Osteocyte (in vitro differentiated cells): ENCODE data around the gene ZNF215. TPM values are rescaled to one million over a fixed set of nuclear protein-coding genes. Genes with fewer than 3 reads are reported as not detected.

ENCODE experiments used
- DNase-seq: peaks from one replicate; pipeline ENCODE4 v3.0.0; 2021; ENCODE audit warnings: mixed read lengths; ENCODE audit not compliant: unreplicated experiment; ENCODE audit errors: extremely low spot score
- H3K27ac Mint-ChIP-seq: one replicate; pipeline ENCODE4 v1.8.0; 2021; ENCODE audit warnings: mild to moderate bottlenecking, mixed read lengths; ENCODE audit not compliant: unreplicated experiment
- H3K27me3 Mint-ChIP-seq: one replicate; pipeline ENCODE4 v1.8.0; 2021; ENCODE audit warnings: mixed read lengths; ENCODE audit not compliant: unreplicated experiment
- H3K36me3 Mint-ChIP-seq: one replicate; pipeline ENCODE4 v1.8.0; 2021; ENCODE audit warnings: mixed read lengths; ENCODE audit not compliant: unreplicated experiment
- H3K4me1 Mint-ChIP-seq: one replicate; pipeline ENCODE4 v1.8.0; 2021; ENCODE audit warnings: mixed read lengths; ENCODE audit not compliant: unreplicated experiment
- H3K4me3 Mint-ChIP-seq: one replicate; pipeline ENCODE4 v1.8.0; 2021; ENCODE audit warnings: mild to moderate bottlenecking, moderate library complexity, mixed read lengths; ENCODE audit not compliant: unreplicated experiment
- H3K9me3 Mint-ChIP-seq: one replicate; pipeline ENCODE4 v1.8.0; 2021; ENCODE audit warnings: mixed read lengths; ENCODE audit not compliant: unreplicated experiment
- total RNA-seq: library from RNA; stranded (reverse); gene quantifications from 2 replicates; pipeline ENCODE4 v1.2.1, GENCODE V29; 2021
- TF ChIP-seq, protein P1 (sequence below): fragments of 200-600 bp; sonication (generic); IDR thresholded peaks from 2 replicates; pipeline ENCODE4 v1.5.0; 2021; ENCODE audit warnings: antibody characterized with exemption, mild to moderate bottlenecking, moderate library complexity

The ZNF215 gene
- total RNA-seq, 1 donor from 2014 or later: 2.7 TPM

DNA sequence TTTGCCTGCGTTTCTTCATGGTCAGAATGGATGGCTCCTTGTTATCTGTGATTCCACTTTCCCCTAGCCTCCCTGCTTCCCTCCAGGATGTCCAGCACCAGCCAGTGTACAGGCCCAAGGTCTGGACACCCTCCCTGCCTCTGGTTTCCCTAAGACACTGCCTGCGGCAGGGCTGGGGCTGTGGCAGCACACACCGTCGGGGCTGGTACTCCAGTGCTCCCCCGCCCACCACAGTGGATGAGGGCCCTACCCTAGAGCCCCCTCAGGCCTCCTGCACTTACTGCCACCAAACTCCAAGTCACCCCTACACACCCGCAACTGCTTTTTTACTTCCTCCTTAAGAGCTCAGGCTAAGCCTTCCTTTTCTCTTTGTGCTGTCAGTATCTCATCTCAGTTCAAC lies 65.0 kb downstream of the ZNF215 start:
- no peak for DNase-seq
- no peaks in the 10 kb centered on the region for H3K36me3 Mint-ChIP-seq
- H3K27ac Mint-ChIP-seq: no peak overlapping the region
- peaks cover 5% of the 10 kb centered on the region for H3K27me3 Mint-ChIP-seq
- H3K4me3 Mint-ChIP-seq: no peak overlapping the region
- TF ChIP-seq, protein P1, sequence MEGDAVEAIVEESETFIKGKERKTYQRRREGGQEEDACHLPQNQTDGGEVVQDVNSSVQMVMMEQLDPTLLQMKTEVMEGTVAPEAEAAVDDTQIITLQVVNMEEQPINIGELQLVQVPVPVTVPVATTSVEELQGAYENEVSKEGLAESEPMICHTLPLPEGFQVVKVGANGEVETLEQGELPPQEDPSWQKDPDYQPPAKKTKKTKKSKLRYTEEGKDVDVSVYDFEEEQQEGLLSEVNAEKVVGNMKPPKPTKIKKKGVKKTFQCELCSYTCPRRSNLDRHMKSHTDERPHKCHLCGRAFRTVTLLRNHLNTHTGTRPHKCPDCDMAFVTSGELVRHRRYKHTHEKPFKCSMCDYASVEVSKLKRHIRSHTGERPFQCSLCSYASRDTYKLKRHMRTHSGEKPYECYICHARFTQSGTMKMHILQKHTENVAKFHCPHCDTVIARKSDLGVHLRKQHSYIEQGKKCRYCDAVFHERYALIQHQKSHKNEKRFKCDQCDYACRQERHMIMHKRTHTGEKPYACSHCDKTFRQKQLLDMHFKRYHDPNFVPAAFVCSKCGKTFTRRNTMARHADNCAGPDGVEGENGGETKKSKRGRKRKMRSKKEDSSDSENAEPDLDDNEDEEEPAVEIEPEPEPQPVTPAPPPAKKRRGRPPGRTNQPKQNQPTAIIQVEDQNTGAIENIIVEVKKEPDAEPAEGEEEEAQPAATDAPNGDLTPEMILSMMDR: no peak
- H3K9me3 Mint-ChIP-seq: peaks cover 3% of the 10 kb centered on the region
- peaks cover 18% of the 10 kb centered on the region for H3K4me1 Mint-ChIP-seq

- no peak for DNase-seq
- H3K9me3 Mint-ChIP-seq: no peaks in the 10 kb centered on the region
- no peak overlapping the region for H3K4me3 Mint-ChIP-seq
- no peak overlapping the region for H3K27ac Mint-ChIP-seq
- TF ChIP-seq, protein P1: no peak
- no peaks in the 10 kb centered on the region for H3K36me3 Mint-ChIP-seq
- peaks cover 18% of the 10 kb centered on the region for H3K4me1 Mint-ChIP-seq
- peaks cover 2% of the 10 kb centered on the region for H3K27me3 Mint-ChIP-seq
These were observed 65.8 kb downstream of the ZNF215 start for GRCh38 chr11:6992026-6992425.

DNA sequence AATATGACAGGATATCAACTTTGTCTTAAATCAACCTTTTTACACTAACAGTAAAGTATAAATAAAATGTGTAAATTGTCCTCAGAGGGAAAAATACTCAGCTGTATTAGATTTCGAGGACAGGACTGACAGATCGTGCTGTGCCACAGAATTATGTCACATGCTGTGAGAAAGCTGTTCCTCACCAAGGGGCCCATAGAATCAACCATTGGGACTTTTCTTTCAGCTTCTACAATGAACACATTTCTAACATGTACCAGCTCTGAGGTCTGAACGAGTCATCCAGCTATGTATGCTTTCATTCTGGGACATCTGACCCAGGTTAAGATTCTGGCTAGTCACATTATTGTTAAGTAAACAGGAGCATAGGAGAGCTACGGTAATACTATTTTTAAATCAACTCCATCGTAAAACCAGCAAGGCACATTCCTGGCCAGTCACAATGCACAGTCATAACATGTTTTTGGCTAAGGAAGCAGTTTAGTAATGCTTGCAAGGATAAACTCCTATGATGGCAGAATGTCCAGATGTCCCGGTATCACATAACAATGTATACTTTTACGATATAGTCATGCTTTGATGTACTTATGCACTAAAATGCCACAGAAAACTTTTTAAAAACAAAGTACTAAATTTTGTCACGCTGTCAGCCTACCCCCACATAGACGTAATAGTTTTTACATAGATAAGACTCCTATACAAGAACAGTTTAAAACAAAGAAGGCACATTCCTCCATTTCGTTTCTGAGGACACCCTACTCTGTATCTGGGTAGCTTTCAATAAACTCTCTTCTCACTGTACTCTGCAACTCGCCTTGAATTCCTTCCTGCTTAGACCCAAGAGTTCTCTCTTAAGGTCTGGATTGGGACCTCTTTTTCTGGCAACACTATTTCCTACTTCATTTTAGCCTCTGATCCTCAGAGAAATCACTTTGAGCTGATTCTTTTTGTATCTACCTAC lies 66.5 kb downstream of the ZNF215 start:
- TF ChIP-seq, protein P1: no peak
- Mint-ChIP-seq H3K4me3 (no peak overlapping the region), H3K27me3 (peaks cover 2% of the 10 kb centered on the region), H3K4me1 (peaks cover 18% of the 10 kb centered on the region), H3K36me3 (no peaks in the 10 kb centered on the region), H3K27ac (peak overlapping the region; percentile 56), H3K9me3 (no peaks in the 10 kb centered on the region)
- DNase-seq: no peak

DNA sequence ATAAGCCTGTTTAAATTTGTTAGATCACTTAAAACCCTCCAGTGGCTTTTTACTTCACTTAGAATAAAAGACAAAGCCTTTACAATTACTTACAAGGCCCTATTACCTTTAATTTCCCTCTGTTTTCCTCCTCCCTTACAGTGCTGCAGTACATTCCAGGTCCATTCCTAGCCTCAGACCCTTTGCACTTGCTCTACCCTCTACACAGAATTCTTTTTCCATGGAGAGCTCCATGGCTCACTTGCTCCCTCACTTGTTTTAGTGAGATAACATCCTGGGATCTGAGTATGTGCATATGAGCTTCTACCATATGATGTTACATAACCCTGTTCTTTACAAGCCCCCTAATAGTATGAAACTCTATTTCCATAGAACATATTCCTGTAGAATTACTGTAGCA lies 69.5 kb downstream of the ZNF215 start:
- Mint-ChIP-seq H3K4me1 (peaks cover 18% of the 10 kb centered on the region), H3K27me3 (peaks cover 2% of the 10 kb centered on the region), H3K27ac (no peak overlapping the region), H3K36me3 (peaks cover 8% of the 10 kb centered on the region), H3K9me3 (no peaks in the 10 kb centered on the region), H3K4me3 (no peak overlapping the region)
- TF ChIP-seq, protein P1: no peak
- DNase-seq: no peak

DNA sequence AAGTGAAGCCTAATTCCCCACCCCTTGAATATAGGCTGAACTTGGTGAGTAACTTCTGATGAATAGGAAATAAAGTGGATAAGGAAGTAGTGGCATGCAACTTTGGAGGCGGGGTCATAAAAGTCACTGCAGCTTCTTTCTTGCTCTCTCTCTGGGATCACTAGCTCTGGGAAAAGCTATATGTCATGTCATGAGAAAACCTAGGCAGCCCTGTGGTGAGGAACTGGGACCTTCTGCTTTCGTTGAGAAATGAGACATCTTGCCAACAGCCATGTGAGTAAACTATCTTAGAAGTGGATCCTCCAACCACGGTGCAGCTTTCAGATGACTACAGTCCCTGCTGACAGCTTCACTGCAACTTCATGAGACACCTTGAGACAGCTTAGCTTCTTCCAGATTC lies 78.3 kb downstream of the ZNF215 start:
- Mint-ChIP-seq H3K9me3 (no peaks in the 10 kb centered on the region), H3K36me3 (peaks cover 9% of the 10 kb centered on the region), H3K27ac (no peak overlapping the region), H3K4me3 (no peak overlapping the region), H3K4me1 (no peaks in the 10 kb centered on the region), H3K27me3 (no peaks in the 10 kb centered on the region)
- TF ChIP-seq, protein P1: no peak
- no peak for DNase-seq
